Kidney (tissue), 14 donors: ENCODE results near the gene SNTB2. TPM values are rescaled to one million over a fixed set of nuclear protein-coding genes. Genes with fewer than 3 reads are reported as not detected.

ENCODE experiments used
- DNase-seq, 5 donors: peaks; one replicate each; pipeline ENCODE4 v3.0.0-alpha.2; 2013 to 2020
- FAIRE-seq: peaks from 2 replicates; lab custom pipeline; 2012; peaks lifted over from hg19 to GRCh38; lab: Jason Lieb, UNC
- H3K27ac ChIP-seq, 2 donors: one replicate each; pipeline ENCODE4 v1.7.0; 2013; ENCODE audit warnings: low read depth in 2 of 2, low read length in 2 of 2, inconsistent platforms in 1 of 2
- H3K27me3 ChIP-seq: one replicate; pipeline ENCODE4 v1.7.1; 2013; ENCODE audit warnings: low read length, inconsistent platforms; ENCODE audit not compliant: control insufficient read depth, insufficient read depth
- H3K36me3 ChIP-seq, 3 donors: one replicate each; pipeline versions ENCODE4 v1.7.0 to v1.7.1; 2013; ENCODE audit warnings: low read length in 3 of 3, control low read depth in 1 of 3, inconsistent platforms in 1 of 3; ENCODE audit not compliant: insufficient read depth in 3 of 3, control insufficient read depth in 2 of 3
- H3K4me1 ChIP-seq, 3 donors: one replicate each; pipeline versions ENCODE4 v1.7.0 to v1.7.1; 2013; ENCODE audit warnings: low read length in 3 of 3, inconsistent platforms in 1 of 3, low read depth in 1 of 3; ENCODE audit not compliant: control insufficient read depth in 2 of 3, insufficient read depth in 2 of 3
- H3K4me3 ChIP-seq, 3 donors: one replicate each; pipeline versions ENCODE4 v1.7.0 to v1.8.1; 2013; ENCODE audit warnings: low read length in 3 of 3, control low read depth in 1 of 3, inconsistent platforms in 1 of 3
- H3K9ac ChIP-seq, 3 donors: one replicate each; pipeline versions ENCODE4 v1.7.0 to v1.7.1; 2013; ENCODE audit warnings: low read length in 3 of 3, control low read depth in 1 of 3, inconsistent platforms in 1 of 3
- H3K9me3 ChIP-seq, 3 donors: one replicate each; pipeline versions ENCODE4 v1.7.0 to v1.7.1; 2013; ENCODE audit warnings: low read length in 3 of 3, control low read depth in 1 of 3, inconsistent platforms in 1 of 3; ENCODE audit not compliant: control insufficient read depth in 2 of 3, insufficient read depth in 1 of 3
- intact Hi-C: fragments of 100-400 bp; cut with DNase I; formaldehyde crosslinking; loops from one replicate; pipeline ENCODE4 v1.11.1; 2022
- polyA plus RNA-seq: library from polyadenylated mRNA; stranded (reverse); fragments of 350-450 nt; fragmentation: Illumina TruSeq; extraction: RNeasy Lipid Tissue Mini Kit (QIAGEN cat#74804); gene quantifications from one replicate; pipeline ENCODE4 v1.2.3, GENCODE V29; 2014; ENCODE audit warnings: low read depth, low replicate concordance; ENCODE audit not compliant: insufficient read depth
- total RNA-seq: library from RNA; stranded (reverse); fragmentation: NEBNext Ultra II Directional; extraction: Animal tissue kit (Norgen Biotek cat#: 25700); gene quantifications from one replicate; pipeline ENCODE4 v1.2.1, GENCODE V29; 2021
- TF ChIP-seq, protein P1 (sequence below): IDR thresholded peaks from 3 replicates; pipeline ENCODE4 v1.5.1; 2012; ENCODE audit warnings: mild to moderate bottlenecking, moderate library complexity, borderline replicate concordance; ENCODE audit not compliant: insufficient read depth; ENCODE audit errors: extremely low read depth
- donor health status: control.
- donor health status: control.
- donor health status: control.
- donor health status: control.
- donor health status: control.
- donor health status: DM: yes; HTN: yes; CAD: no.
- donor health status: Normal renal cell carcinoma (clear cell type).

SNTB2 gene
- total and polyA plus RNA-seq, 2 donors from 2014 or later: 4.8 to 45.1 TPM

DNA sequence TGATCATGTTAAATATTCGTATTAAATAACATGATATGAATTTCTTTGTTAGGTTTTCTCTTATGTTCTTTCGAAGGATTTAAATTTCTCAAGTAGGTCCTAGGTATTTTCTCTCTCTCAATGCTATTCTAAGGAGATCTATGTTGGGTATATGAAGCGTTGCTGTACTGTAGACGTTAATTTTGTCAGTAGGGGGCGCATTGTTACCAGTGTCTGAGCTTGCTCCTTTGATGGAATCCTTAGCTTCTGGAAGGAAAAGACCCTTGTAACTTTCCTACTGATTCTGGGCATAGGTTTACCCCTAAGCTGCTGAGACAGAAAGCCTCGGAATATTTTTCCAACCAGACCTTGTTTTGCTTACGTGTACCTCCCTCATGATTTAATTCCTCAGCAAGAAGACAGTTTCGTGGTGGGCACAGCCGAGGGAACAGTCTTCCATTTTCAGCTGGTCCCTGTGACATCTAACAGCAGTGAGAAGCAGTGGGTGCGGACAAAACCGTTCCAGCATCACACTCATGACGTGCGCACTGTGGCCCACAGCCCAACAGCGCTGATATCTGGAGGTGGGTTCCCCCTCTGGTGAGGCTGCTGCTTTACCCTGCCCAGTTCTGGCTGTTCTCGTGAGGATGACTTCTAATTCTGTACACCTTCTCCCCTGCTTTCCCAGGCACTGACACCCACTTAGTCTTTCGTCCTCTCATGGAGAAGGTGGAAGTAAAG is 36.7 kb upstream of the SNTB2 start:
- Histone ChIP-seq H3K9ac (no peak overlapping the region), H3K4me3 (no peak overlapping the region), H3K27me3 (no peaks in the 10 kb centered on the region), H3K9me3 (no peaks in the 10 kb centered on the region), H3K36me3 (peaks cover 2 to 36% (median 24%) of the 10 kb centered on the region in 3 donors), H3K27ac (no peak overlapping the region), H3K4me1 (no peaks in the 10 kb centered on the region)
- intact Hi-C loops: loop anchor here (2.0 kb wide), 1 partner anchor 136 kb away; no protein-coding TSS in a partner anchor
- DNase-seq (peak in 4 of 5 donors; percentile 55 to 93 (median 81)), FAIRE-seq (peak; percentile 45)
- TF ChIP-seq, protein P1, sequence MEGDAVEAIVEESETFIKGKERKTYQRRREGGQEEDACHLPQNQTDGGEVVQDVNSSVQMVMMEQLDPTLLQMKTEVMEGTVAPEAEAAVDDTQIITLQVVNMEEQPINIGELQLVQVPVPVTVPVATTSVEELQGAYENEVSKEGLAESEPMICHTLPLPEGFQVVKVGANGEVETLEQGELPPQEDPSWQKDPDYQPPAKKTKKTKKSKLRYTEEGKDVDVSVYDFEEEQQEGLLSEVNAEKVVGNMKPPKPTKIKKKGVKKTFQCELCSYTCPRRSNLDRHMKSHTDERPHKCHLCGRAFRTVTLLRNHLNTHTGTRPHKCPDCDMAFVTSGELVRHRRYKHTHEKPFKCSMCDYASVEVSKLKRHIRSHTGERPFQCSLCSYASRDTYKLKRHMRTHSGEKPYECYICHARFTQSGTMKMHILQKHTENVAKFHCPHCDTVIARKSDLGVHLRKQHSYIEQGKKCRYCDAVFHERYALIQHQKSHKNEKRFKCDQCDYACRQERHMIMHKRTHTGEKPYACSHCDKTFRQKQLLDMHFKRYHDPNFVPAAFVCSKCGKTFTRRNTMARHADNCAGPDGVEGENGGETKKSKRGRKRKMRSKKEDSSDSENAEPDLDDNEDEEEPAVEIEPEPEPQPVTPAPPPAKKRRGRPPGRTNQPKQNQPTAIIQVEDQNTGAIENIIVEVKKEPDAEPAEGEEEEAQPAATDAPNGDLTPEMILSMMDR: peak; percentile 78

DNA sequence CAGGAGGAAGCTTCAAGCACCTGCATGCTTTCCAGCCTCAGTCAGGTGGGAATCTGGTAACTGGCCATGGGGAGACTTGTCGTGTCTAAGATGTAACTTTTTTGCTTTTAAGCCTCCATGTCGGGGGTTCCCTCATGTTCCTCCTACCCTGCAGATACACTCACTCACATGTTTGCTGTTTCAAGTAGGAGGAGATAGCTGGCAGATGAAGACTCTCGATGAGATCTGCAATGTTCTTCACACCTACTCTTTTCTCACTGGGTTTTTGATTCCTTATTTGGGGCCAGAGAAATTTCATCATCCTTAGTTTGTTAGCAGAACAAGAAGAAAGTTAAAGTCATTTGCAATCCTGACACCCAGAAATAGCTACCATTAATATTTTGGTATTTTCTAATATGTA is 29.8 kb upstream of the SNTB2 start:
- FAIRE-seq: no peak
- peaks cover 11 to 56% (median 43%) of the 10 kb centered on the region in 3 donors for H3K36me3 ChIP-seq
- intact Hi-C loops: no loop called here

DNA sequence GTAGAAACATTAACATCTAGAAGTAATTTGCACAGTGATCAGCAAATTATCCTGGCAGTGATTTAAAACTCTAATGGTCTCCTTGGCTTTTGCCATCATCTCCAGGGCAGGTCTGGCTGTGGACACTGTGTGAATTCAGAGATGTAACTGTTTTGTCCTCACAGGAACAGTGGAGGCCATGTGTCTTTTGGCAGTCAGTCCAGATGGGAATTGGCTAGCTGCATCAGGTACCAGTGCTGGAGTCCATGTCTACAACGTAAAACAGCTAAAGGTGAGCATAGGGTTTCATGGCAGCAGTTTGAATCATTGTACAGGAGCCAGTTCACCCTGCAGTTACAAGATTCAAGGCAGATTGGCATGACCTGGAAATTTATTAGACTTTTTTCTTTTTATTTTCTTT is 26.8 kb upstream of the SNTB2 start:
- DNase-seq (no peak), FAIRE-seq (no peak)
- peaks cover 12 to 51% (median 36%) of the 10 kb centered on the region in 3 donors for H3K36me3 ChIP-seq
- H3K4me3 ChIP-seq: no peak overlapping the region
- TF ChIP-seq, protein P1: no peak
- intact Hi-C loops: no loop called here
- no peak overlapping the region for H3K27ac ChIP-seq
- H3K4me1 ChIP-seq: no peaks in the 10 kb centered on the region
- no peaks in the 10 kb centered on the region for H3K9me3 ChIP-seq
- H3K27me3 ChIP-seq: no peaks in the 10 kb centered on the region
- no peak overlapping the region for H3K9ac ChIP-seq

More for the DNA sequence above, 29.8 kb upstream of the SNTB2 start:
- Histone ChIP-seq H3K27ac (no peak overlapping the region), H3K9ac (no peak overlapping the region), H3K4me1 (no peaks in the 10 kb centered on the region), H3K27me3 (no peaks in the 10 kb centered on the region), H3K9me3 (no peaks in the 10 kb centered on the region), H3K4me3 (no peak overlapping the region)
- DNase-seq: no peak
- TF ChIP-seq, protein P1: no peak
